GM18909 (cell line): ENCODE results near the gene RBM22.

Experiments
- ATAC-seq: cut with Tn5 transposase; IDR thresholded peaks from one replicate; pipeline ENCODE4 v1.9.1; 2021; ENCODE audit warnings: mild to moderate bottlenecking; ENCODE audit not compliant: unreplicated experiment, poor library complexity

Gene RBM22

DNA sequence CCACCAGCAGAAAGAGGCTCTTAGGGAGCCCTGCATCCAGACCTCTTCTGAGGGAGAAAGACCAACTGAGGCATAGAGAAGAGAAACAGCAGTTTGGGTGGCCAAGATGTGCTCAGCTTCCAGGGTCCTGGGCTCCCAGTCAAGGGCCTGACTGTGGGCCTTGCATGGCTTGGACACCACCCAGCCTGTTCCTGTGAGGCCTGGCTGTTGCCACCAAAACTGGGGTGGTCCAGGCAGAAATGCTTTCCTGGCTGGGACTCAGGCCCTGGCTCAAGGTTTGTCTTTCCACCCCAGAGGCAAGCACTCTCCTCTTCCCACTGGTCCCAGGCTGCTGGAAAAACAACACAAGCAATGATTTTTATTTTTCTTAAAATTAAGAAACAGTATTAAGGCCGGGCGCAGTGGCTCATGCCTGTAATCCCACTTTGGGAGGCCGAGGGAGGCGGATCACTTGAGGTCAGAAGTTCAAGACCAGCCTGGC, 26.5 kb downstream of the RBM22 start:
- no peak for ATAC-seq

DNA sequence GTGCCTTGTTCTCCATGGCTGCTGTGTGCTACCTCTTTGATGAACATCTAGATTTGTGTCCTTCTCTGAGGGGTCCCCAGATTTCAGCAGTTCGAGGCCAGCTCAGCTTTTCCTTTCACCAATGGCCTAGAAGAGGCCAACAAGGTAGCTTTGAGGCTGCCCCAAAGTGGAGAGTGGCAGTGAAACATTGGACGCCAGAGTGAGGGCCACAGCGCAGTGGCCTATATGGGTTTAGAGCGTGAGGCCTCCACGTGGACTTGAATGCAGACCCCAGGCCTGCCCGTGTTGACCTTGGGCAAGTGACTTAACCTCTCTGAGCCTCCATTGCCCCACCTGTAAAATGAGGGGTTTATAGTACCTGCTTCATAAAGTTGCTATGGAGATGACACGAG, 28.0 kb downstream of the RBM22 start:
- no peak for ATAC-seq

DNA sequence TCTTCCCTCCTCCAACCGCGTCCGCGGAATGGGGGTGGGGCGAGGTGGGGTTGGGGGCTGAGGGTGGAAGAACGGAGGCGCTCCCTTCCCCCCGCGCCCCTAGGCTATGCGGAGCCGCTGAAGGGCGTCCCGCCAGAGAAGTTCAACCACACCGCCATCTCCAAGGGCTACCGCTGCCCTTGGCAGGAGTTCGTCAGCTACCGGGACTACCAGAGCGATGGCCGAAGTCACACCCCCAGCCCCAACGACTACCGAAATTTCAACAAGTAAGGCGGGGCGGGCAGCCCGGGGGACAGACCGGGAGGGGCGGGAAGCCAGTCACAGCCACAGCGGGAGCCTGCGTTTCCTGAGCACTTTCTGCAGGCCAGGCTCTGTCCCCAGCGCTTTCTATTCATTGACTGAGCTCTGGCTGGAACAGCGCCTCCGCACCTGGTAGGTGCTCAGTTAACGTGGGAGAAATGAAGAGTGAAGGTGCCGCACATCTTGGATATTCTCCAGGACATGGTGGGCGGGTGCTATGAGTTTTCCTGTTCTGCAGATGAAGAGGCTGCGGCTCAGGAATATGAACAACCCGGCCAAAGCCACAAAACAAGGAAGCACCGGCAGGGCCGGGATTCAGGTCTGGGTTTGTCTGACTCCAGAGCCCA, 28.5 kb downstream of the RBM22 start:
- ATAC-seq: no peak

DNA sequence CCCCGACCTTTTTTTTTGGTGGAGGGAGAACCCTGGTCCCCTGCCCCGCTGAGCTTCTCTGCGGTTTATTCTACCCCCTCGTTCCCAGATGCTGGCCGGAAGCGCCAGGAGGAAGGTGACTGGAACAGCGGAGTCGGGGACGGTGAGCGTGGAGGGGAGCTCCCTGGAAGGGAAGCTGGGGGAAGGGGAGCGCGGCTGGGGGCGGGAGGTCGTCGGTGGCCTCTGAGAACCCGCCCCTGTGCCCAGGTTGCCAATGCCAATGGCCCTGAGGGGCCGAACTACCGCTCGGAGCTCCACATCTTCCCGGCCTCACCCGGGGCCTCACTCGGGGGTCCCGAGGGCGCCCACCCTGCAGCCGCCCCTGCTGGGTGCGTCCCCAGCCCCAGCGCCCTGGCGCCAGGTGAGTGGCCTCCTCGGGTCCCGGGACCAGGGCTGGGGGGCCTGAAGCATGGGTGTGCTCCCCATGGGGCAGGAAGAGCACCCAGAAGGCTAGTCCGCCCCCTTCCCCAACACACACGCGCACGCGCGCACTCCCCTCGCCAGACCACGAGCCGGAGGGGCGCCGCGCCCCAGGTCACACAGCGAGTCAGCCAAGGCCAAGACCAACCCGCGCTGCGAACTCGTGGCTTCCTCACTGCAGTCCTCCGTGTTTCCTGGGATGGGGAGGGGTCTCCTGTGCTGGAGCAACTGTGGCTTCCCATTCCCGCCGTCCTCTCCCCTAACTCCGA, 29.2 kb downstream of the RBM22 start:
- ATAC-seq: no peak

DNA sequence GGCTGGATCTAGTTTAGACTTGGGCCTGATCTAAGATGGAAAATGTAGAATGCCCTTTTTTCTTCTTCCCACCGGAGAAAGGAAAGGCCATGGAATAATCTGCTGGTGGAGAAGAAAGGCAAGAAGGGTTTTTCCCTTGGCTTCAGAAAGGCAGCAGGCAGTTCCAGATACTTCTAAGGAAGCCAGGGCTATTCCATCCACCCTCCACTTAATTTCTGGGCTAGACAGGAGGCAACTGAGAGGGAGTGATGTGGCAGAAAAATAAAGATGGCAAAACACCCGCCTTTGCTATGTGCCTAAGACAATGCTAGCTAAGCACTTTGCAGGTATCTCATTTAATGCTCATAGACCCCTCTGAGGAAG, 29.9 kb downstream of the RBM22 start:
- no peak for ATAC-seq

DNA sequence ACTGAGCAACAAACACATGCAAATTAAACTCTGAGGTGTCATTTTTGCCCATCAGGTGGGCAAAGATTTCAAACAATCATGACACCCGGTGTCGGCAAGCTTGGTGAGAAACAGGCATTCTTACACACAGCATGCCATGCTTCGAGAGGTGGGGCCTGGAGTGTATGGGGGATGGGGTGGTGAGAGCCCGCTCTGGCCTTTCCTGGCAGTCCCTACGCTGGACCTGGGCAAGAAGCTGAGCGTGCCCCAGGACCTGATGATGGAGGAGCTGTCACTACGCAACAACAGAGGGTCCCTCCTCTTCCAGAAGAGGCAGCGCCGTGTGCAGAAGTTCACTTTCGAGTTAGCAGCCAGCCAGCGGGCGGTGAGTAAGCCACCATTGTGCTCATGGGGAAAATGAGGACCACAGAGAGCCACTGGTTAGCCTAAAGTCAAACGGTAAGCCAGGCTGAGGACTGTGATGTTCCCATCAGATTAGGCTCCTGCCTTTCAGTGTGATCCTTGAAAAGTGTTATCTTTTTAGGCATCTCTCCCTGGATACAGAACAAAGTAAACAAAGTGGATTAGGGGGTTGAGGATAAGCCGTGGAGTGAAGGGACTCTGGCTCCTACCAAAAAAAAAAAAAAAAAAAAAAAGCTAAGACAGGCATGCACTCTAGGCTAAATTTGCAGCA, 30.5 kb downstream of the RBM22 start:
- no peak for ATAC-seq

DNA sequence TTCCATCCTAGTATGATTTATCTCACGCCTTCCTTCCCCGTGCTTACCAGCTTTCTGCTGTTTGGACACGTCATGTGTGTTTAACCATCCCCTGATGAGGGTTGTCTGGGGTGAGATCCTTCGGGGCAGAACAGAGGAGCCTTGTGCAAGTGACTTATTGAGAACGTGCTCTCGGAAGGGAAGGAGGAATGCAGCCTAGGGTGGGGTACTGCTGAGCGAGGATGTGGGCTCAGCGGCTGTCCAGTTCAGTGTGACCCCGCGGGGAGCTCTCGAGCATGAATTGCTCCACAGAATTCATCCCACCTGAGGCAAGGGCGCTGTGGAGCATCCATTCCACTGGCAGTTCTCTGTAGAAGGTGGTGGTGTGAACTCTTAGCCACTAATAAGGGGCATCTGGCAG, 35.8 kb downstream of the RBM22 start:
- ATAC-seq: no peak

DNA sequence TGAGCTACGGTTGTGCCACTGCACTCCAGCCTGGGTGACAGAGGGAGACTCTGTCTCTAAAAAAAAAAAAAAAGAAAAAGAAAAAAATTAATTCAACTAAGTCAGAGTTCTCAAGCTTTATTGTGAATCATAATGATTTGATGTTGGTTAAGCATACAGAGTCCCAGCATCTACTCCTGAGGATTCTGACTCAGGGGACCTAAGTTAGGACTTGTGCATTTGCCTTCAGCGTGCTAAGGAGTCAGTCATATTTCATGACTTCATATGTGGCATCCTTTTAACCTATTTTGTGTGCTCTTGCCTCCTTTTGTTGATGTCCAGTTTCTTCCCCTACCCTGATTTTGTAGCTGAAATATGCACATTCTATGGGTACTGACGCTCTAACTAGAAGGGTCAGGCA, 36.9 kb downstream of the RBM22 start:
- no peak for ATAC-seq

DNA sequence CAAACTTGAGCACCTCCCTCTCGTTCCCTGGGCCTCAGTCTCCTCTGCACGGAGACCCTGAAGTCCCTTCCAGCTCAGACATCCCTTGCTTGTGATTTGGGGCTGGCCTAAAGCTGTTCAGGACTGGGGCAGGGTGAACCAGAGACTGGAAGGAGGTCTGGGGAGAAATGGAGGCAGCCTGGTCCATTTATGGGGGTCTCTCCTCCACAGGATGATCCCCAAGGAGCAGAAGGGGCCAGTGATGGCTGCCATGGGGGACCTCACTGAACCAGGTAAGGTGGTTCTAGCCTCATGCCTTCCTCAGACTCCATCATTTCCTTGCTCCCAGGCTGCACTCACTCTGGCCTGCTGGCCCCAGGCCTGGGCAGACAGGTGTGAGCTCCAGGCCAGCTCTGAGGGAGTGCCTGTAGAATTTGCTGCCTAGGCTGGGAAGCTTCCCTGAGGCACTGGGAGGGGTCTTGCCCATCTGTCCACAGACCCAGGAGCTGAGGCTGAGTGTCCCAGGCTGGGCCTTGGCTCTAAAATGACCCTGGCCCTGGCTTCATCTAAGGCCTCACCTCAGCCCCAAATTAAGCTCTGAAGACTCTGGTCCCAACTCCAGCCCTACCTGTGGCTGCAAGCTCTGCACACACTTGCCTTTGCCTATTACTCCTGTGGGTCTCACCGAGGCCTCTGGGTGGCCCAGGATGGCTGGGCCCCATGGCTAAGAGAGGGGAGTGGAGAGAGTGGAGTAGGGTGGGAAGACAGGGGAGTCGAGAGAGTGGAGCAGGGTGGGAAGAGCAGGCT, 37.9 kb downstream of the RBM22 start:
- no peak for ATAC-seq

DNA sequence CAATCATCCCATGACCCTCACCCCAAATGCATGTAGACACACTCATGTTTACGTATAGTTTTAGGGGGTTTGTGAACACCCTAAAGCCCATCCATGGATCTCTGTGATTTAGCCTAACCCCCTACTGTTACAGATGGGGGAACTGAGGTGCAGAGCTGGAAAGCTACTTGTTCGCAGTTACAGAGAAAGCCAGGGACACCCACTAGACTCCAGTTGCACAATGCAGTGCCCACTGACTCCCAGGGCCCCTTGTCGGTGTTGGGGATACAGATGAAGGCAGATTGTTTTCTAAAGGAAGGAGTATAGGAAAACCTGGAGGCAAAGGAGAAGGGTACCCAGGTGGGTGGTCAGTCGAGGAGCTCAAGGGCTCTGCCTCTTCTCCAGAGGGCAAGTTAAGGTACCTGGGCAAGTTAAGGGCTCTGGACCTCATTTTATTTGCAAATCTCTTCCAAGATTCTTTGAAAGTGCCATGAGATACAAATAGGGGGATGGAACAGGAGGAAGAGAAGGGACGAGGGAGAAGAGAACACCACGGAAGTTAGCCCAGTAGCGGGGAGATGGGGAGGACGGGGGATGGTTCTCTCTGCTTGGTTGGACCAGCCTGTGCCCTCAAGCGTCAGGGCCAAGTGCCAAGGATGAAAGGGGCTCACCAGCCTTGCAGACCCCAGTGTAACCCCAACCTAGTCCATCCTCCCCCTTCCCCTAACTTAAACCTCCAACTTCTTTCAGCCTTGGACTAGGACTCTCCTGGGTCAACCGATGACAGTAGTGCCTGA, 38.9 kb downstream of the RBM22 start:
- no peak for ATAC-seq

DNA sequence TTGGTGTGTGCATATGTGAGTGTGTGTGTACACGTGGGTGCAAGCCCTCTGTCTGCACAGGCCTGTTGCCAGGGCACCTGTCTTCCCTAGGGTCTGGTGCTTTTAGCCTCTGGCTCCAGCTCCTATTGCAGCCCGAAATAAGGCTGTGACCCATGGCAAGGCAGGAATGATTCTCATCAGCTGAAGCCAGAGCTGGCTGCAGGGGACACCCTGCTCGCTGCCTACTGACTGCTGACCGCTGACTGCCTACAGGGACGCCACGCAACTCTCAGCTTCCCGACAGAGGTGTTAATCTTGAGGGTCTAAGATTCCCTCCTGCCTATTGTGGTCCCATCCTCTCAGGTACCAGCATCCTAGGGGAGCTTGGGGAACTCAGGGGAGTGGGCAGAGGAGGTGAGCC, 39.8 kb downstream of the RBM22 start, which contains the start of gene MYOZ3:
Gene MYOZ3, plus strand, starts transcription at position 166 of the 400 bp plus-strand sequence. CDS start 1,691 bp downstream, outside the sequence.
- ATAC-seq: no peak

DNA sequence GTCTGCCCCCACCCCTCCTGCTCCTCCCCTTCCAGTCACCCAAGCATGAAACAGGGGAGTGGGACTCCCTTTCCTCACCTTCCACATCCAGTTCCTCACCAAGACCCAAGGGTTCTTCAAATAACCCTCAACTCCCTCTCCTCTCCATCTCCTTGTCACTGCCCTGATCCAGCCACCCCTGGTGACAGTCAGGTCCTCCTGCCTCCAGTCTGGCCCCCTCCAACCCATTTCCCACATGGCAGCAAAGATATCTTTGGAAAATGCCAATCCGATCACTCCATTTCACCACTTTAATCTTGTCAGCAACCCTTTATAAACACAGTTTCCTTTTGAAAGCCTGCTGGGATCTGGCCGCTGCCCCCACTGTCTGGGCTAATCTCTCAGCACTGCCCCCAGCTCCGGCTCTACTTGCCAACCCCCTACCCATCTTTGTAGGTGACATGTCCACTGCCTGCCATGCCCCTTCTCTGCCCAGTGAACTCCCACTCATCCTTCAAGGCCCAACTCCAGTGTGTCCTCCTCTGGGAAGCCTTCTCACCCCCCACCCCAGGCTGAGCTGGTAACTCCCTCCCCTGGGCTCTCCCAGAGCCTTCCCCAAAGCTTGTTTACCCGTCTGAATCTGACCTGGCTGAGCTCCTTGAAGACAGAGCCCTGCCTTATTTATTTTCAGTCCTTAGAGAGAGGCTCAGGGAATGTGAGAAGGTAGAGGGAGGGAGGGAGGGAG, 40.6 kb downstream of the RBM22 start:
- ATAC-seq: no peak

DNA sequence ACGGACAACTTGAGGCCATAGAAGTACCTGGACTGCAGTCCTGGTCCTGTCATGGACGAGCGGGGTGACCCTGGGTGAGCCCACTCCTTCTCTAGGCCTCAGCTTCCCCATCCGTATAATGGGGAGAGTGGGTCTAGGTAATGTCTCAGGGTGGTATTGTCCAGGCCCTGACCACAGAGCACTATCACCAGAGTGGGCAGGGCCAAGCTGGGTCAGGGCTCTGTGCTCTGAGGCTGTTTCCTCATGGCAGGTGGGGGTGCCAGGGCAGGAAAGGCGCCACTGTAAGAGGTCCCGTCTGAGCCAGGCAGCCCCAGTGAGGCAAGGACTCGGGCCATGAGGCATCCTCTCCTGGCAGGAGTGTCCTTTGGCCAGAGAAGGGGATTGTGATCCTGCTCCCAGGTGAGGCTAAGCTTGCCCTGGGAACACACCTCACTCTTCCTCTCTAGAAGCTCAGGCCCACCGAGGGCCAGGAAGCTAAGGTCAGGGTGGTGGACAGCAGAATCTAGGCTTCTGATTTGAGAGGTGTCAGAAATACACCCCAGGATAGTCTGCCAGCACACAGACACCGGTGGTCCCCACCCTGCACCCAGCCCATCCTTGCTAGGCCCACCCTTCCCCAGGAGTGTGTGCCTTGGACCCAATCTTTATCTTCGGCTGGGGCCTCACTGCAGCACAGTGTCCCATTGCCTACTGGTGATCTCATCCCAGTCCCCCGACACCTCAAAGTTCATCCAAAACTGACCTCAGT, 41.3 kb downstream of the RBM22 start:
- ATAC-seq: no peak

DNA sequence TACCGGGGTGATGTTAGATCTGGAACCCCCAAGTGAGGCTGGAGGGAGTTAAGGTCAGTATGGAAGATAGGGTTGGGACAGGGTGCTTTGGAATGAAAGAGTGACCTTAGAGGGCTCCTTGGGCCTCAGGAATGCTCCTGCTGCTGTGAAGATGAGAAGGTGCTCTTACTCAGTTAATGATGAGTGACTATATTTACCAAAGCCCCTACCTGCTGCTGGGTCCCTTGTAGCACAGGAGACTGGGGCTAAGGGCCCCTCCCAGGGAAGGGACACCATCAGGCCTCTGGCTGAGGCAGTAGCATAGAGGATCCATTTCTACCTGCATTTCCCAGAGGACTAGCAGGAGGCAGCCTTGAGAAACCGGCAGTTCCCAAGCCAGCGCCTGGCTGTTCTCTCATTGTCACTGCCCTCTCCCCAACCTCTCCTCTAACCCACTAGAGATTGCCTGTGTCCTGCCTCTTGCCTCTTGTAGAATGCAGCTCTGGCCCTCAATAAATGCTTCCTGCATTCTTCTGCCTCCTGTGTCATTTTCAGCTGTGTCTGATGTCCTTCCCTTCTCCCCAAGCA, 42.1 kb downstream of the RBM22 start:
- ATAC-seq: no peak

DNA sequence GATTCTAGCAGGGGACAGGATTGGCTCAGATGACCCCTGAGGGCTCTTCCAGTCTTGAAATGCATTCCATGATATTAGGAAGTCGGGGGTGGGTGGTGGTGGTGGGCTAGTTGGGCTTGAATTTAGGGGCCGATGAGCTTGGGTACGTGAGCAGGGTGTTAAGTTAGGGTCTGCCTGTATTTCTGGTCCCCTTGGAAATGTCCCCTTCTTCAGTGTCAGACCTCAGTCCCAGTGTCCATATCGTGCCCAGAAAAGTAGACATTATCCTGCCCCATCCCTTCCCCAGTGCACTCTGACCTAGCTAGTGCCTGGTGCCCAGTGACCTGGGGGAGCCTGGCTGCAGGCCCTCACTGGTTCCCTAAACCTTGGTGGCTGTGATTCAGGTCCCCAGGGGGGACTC, 42.7 kb downstream of the RBM22 start:
- ATAC-seq: no peak

DNA sequence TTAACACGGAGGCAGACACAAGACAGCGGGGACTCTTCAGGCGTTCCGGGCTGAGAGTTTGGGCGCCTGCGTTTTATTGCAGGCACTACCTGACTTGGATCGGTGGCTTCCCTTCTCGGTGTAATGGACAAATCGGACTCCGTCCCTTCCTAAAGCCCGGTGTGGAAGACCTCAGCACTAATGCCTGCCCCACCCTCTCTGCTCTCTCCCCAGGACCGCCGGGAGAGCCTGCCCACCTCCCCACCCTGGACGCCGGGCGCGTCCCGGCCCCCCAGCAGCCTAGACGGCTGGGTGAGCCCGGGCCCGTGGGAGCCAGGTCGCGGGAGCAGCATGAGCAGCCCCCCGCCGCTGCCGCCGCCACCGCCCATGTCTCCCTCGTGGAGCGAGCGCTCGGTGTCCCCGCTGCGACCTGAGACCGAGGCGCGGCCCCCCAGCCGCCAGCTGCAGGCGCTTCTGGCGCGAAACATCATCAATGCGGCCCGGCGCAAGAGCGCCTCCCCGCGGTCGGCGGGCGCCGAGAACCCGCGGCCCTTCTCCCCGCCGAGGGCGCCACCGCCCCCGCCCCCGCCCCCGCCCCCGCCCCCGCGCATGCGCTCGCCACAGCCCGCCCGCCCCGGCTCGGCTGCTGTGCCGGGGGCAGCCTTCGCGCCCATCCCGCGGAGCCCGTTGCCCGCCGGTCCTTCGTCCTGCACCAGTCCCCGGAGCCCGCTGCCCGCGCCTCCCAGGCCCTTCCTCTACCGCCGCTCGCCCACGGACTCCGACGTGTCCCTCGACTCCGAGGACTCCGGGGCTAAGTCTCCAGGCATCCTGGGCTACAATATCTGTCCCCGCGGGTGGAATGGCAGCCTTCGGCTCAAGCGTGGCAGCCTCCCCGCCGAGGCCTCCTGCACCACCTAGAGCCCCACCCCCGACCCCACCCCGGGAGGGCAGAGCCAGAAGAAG, 44.4 kb downstream of the RBM22 start:
- ATAC-seq: peak; percentile 80

DNA sequence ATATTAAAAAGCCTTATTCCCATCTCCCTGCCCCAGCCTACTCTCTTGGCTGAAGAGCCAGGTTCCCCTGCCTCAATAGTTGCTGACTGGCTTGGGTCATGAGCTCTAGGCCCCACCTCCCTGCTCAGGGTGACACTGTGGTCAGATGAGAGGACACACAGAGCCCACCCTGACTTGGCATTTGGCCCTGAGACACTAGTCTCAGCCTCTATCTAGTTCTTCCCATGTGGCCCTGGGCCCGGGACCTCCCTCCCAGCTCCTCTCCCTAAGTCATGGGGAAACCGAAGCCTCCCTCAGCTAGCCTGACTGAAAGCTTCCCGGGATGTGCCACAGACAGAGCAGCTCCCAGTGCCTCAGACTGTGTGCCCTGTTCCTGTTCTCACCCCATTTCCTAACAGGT, 45.6 kb downstream of the RBM22 start:
- ATAC-seq: no peak
